MM.1S (cell line): ENCODE data around the gene ADK.

Experiments used
- DNase-seq: peaks from one replicate; pipeline ENCODE4 v3.0.0-alpha.2; 2015
- H2AFZ ChIP-seq: fragments of 300-600 bp; sonication (generic); 2 replicates; pipeline ENCODE4 v1.6.0; 2016; ENCODE audit warnings: antibody characterized with exemption, low read length
- H3F3A ChIP-seq: fragments of 300-600 bp; sonication (generic); 2 replicates; pipeline ENCODE4 v1.6.1; 2016; ENCODE audit warnings: mild to moderate bottlenecking, antibody characterized with exemption, low read length, moderate library complexity, mixed read lengths; ENCODE audit not compliant: insufficient read depth
- H3K27ac ChIP-seq: fragments of 300-600 bp; sonication (generic); 2 replicates; pipeline ENCODE4 v1.5.1; 2016; ENCODE audit warnings: mild to moderate bottlenecking, low read length
- H3K27me3 ChIP-seq: fragments of 300-600 bp; sonication (generic); replicated peaks from 2 replicates; pipeline ENCODE4 v1.6.0; 2016; ENCODE audit warnings: low read length; ENCODE audit not compliant: insufficient read depth
- H3K36me3 ChIP-seq: fragments of 300-600 bp; sonication (generic); replicated peaks from 2 replicates; pipeline ENCODE4 v1.6.1; 2016; ENCODE audit warnings: mild to moderate bottlenecking, low read length, mixed read lengths; ENCODE audit not compliant: insufficient read depth
- H3K4me1 ChIP-seq: fragments of 300-600 bp; sonication (generic); 2 replicates; pipeline ENCODE4 v1.6.1; 2016; ENCODE audit warnings: low read length, mixed read lengths
- H3K4me2 ChIP-seq: fragments of 300-600 bp; sonication (generic); 2 replicates; pipeline ENCODE4 v1.6.0; 2016; ENCODE audit warnings: low read depth, low read length
- H3K4me3 ChIP-seq: fragments of 300-600 bp; sonication (generic); 2 replicates; pipeline ENCODE4 v1.5.1; 2016; ENCODE audit warnings: low read length, mixed read lengths
- H3K79me2 ChIP-seq: fragments of 300-600 bp; sonication (generic); 2 replicates; pipeline ENCODE4 v1.6.1; 2016; ENCODE audit warnings: mixed run types, low read length, mixed read lengths
- H3K9ac ChIP-seq: fragments of 300-600 bp; sonication (generic); 2 replicates; pipeline ENCODE4 v1.6.1; 2016; ENCODE audit warnings: low read length, mixed read lengths
- H3K9me2 ChIP-seq: fragments of 300-600 bp; sonication (generic); replicated peaks from 2 replicates; pipeline ENCODE4 v1.6.1; 2016; ENCODE audit warnings: mild to moderate bottlenecking, low read length, mixed read lengths; ENCODE audit not compliant: insufficient read depth
- H3K9me3 ChIP-seq: fragments of 300-600 bp; sonication (generic); replicated peaks from 2 replicates; pipeline ENCODE4 v1.6.1; 2016; ENCODE audit warnings: mild to moderate bottlenecking, low read length, mixed read lengths; ENCODE audit not compliant: insufficient read depth
- H4K20me1 ChIP-seq: fragments of 300-600 bp; sonication (generic); 2 replicates; pipeline ENCODE4 v1.6.1; 2016; ENCODE audit warnings: mild to moderate bottlenecking, low read length, moderate library complexity, mixed read lengths; ENCODE audit not compliant: insufficient read depth
- EZH2 ChIP-seq: fragments of 300-600 bp; sonication (generic); optimal IDR thresholded peaks from 2 replicates; pipeline ENCODE3; 2017; ENCODE audit warnings: low read depth, mild to moderate bottlenecking, antibody characterized with exemption, low read length, mixed read lengths
- EZH2phosphoT487 ChIP-seq: fragments of 300-600 bp; sonication (generic); IDR thresholded peaks from 2 replicates; pipeline ENCODE4 v1.6.1; 2018; ENCODE audit warnings: antibody characterized with exemption, low read length
- TF ChIP-seq, protein P1 (sequence below): fragments of 300-600 bp; sonication (generic); IDR thresholded peaks from 2 replicates; pipeline ENCODE4 v1.5.1; 2016; ENCODE audit warnings: antibody characterized with exemption, low read length, mixed read lengths

Gene ADK

DNA sequence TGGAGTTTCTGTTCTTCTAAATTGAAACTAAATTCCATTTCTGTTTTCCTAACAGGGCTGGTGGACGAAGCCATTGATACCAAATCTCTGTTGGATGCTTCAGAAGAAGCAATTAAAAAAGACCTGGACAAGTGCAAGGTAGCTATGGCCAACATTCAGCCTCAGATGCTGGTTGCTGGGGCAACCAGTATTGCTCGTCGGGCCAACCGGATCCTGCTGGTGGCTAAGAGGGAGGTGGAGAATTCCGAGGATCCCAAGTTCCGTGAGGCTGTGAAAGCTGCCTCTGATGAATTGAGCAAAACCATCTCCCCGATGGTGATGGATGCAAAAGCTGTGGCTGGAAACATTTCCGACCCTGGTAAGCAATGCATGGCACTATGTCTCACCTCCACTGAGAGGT, 46.0 kb upstream of the ADK start:
- Histone ChIP-seq H3K9ac (no peak overlapping the region), H3K79me2 (no peaks in the 10 kb centered on the region), H3K4me3 (no peak overlapping the region), H4K20me1 (no peaks in the 10 kb centered on the region), H3K9me3 (no peaks in the 10 kb centered on the region), H3K9me2 (no peaks in the 10 kb centered on the region), H3K36me3 (no peaks in the 10 kb centered on the region), H3K27me3 (no peaks in the 10 kb centered on the region), H2AFZ (no peak overlapping the region), H3K27ac (no peak overlapping the region), H3K4me2 (no peak overlapping the region), H3K4me1 (no peaks in the 10 kb centered on the region), H3F3A (no peaks in the 10 kb centered on the region)
- no peak for DNase-seq
- no peak for TF ChIP-seq EZH2phosphoT487
- TF ChIP-seq, protein P1, sequence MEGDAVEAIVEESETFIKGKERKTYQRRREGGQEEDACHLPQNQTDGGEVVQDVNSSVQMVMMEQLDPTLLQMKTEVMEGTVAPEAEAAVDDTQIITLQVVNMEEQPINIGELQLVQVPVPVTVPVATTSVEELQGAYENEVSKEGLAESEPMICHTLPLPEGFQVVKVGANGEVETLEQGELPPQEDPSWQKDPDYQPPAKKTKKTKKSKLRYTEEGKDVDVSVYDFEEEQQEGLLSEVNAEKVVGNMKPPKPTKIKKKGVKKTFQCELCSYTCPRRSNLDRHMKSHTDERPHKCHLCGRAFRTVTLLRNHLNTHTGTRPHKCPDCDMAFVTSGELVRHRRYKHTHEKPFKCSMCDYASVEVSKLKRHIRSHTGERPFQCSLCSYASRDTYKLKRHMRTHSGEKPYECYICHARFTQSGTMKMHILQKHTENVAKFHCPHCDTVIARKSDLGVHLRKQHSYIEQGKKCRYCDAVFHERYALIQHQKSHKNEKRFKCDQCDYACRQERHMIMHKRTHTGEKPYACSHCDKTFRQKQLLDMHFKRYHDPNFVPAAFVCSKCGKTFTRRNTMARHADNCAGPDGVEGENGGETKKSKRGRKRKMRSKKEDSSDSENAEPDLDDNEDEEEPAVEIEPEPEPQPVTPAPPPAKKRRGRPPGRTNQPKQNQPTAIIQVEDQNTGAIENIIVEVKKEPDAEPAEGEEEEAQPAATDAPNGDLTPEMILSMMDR = no peak
- TF ChIP-seq EZH2 = no peak

DNA sequence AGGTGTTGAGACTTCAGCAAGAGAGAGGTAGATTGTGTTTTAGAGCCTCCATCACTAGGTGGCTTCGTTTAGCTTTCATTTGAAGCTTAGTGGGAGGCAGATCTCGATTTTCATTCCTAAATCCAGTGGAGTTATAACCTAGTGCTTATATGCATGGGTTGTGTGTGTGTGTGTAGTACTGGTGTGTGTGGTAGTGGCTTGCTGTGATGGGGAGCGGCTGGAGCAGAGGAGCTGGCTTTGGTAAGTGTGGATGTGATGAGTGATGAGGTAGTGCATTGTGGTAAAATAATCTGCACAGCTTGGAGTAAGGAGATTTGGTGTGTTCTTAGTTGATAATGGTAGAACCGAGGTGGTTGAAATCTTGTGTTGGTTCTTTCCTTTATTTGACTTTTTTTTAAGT, 43.6 kb upstream of the ADK start:
- TF ChIP-seq EZH2 (no peak), EZH2phosphoT487 (no peak)
- TF ChIP-seq, protein P1 = no peak
- Histone ChIP-seq H2AFZ (no peak overlapping the region), H3K9ac (no peak overlapping the region), H3K79me2 (no peaks in the 10 kb centered on the region), H3K27me3 (no peaks in the 10 kb centered on the region), H3K36me3 (no peaks in the 10 kb centered on the region), H3F3A (no peaks in the 10 kb centered on the region), H3K4me3 (no peak overlapping the region), H4K20me1 (no peaks in the 10 kb centered on the region), H3K9me3 (no peaks in the 10 kb centered on the region), H3K27ac (no peak overlapping the region), H3K9me2 (no peaks in the 10 kb centered on the region), H3K4me1 (no peaks in the 10 kb centered on the region), H3K4me2 (no peak overlapping the region)
- no peak for DNase-seq

DNA sequence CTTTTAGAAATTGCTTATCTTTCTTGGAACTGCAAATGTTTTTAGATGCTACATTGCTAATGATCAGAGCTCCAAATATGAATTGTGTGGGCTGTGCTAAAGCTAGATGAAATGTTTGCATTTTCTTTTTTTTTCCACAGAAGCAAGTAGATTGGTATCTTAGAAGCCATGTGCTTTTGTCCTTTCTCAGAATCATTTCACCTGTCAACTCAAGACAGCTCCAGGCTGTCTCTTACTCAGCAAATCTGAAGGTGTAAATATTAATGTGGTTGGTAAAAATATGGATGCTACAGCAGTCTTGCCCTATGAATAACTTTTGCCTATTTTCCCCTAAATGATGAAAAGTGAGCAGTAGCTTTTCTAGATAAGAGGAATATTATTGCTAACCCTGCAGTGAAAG, 41.6 kb upstream of the ADK start:
- no peak overlapping the region for H3K4me2 ChIP-seq
- no peaks in the 10 kb centered on the region for H3K4me1 ChIP-seq
- H3K79me2 ChIP-seq = no peaks in the 10 kb centered on the region
- H3K9ac ChIP-seq = no peak overlapping the region
- no peaks in the 10 kb centered on the region for H3F3A ChIP-seq
- no peaks in the 10 kb centered on the region for H4K20me1 ChIP-seq
- H3K36me3 ChIP-seq = no peaks in the 10 kb centered on the region
- no peaks in the 10 kb centered on the region for H3K27me3 ChIP-seq
- no peak for DNase-seq
- H2AFZ ChIP-seq = no peak overlapping the region
- H3K27ac ChIP-seq = no peak overlapping the region
- H3K4me3 ChIP-seq = no peak overlapping the region
- no peaks in the 10 kb centered on the region for H3K9me3 ChIP-seq
- TF ChIP-seq, protein P1 = no peak
- no peak for TF ChIP-seq EZH2phosphoT487
- TF ChIP-seq EZH2 = no peak
- H3K9me2 ChIP-seq = no peaks in the 10 kb centered on the region

DNA sequence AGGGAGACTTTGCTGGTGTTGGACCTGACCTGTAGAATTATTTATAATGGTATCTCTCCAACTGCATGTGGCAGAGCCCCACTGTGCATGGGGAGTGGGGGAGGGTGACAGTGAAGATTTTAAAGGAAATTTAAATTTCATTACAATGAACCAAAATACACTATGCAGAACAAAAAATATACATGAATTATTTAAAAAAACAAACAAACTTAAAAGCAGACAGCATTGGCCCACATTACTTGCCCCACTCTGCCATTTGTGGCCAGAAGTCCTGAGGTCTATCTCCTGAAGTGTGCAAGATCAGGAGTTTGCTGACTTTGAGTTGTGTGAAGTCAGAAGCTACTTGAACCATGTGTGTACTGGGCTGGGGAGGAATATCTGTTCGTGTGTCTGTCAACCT, 40.9 kb upstream of the ADK start:
- no peak for TF ChIP-seq EZH2phosphoT487
- no peak for TF ChIP-seq EZH2
- TF ChIP-seq, protein P1 = no peak
- no peaks in the 10 kb centered on the region for H3K79me2 ChIP-seq
- no peaks in the 10 kb centered on the region for H3K36me3 ChIP-seq
- no peak overlapping the region for H3K4me2 ChIP-seq
- H3K9me2 ChIP-seq = no peaks in the 10 kb centered on the region
- no peaks in the 10 kb centered on the region for H3K9me3 ChIP-seq
- H3K27ac ChIP-seq = no peak overlapping the region
- H3K27me3 ChIP-seq = no peaks in the 10 kb centered on the region
- no peaks in the 10 kb centered on the region for H3F3A ChIP-seq
- no peak overlapping the region for H2AFZ ChIP-seq
- no peak overlapping the region for H3K9ac ChIP-seq
- DNase-seq = no peak
- H4K20me1 ChIP-seq = no peaks in the 10 kb centered on the region
- H3K4me1 ChIP-seq = no peaks in the 10 kb centered on the region
- no peak overlapping the region for H3K4me3 ChIP-seq
